WTC11 (cell line): ENCODE measurements around the gene ARHGEF10L. TPM values are rescaled to one million over a fixed set of nuclear protein-coding genes. Genes with fewer than 3 reads are reported as not detected.

Experiments
- ATAC-seq: fragments of 200-7000 bp; cut with Tn5 transposase; 2 replicates; pipeline ENCODE4 v1.10.0; 2021; ENCODE audit warnings: mild to moderate bottlenecking, moderate library complexity
- CTCF ChIA-PET: fragments of 300-600 bp; sonication (Branson Sonifier 250); formaldehyde crosslinking; loops from one replicate; lab custom pipeline; 2021; ENCODE audit warnings: antibody characterized with exemption; lab: Charles Lee
- POLR2A ChIA-PET: fragments of 350-600 bp; sonication (Branson Sonifier 250); formaldehyde crosslinking; loops from one replicate; lab custom pipeline; 2021; ENCODE audit warnings: antibody characterized with exemption; lab: Charles Lee
- DNase-seq: peaks from one replicate; pipeline ENCODE4 v3.0.0; 2021; ENCODE audit warnings: low spot score
- H3K27ac Mint-ChIP-seq: 2 replicates; pipeline ENCODE4 v1.8.0; 2021; ENCODE audit warnings: mixed read lengths
- H3K27me3 Mint-ChIP-seq: 2 replicates; pipeline ENCODE4 v1.8.0; 2021; ENCODE audit warnings: low read depth, mild to moderate bottlenecking, moderate library complexity, mixed read lengths
- H3K36me3 Mint-ChIP-seq: 2 replicates; pipeline ENCODE4 v1.8.0; 2021; ENCODE audit warnings: mixed read lengths
- H3K4me1 Mint-ChIP-seq: 2 replicates; pipeline ENCODE4 v1.8.0; 2022; ENCODE audit warnings: mixed read lengths
- H3K4me3 Mint-ChIP-seq: 2 replicates; pipeline ENCODE4 v1.8.0; 2021; ENCODE audit warnings: mild to moderate bottlenecking, moderate library complexity, mixed read lengths
- H3K9me3 Mint-ChIP-seq: 2 replicates; pipeline ENCODE4 v1.8.0; 2021; ENCODE audit warnings: mixed read lengths
- CBFB ChIP-seq: sonication (generic); formaldehyde crosslinking; IDR thresholded peaks from 2 replicates; pipeline ENCODE4 v1.8.1; 2022; ENCODE audit warnings: mild to moderate bottlenecking, low read depth, missing genetic modification reagents
- CREM ChIP-seq: sonication (generic); formaldehyde crosslinking; IDR thresholded peaks from 2 replicates; pipeline ENCODE4 v1.8.1; 2022; ENCODE audit warnings: mild to moderate bottlenecking, missing genetic modification reagents, moderate library complexity
- EMX1 ChIP-seq: fragments of 250-450 bp; sonication (Bioruptor Pico); IDR thresholded peaks from 2 replicates; pipeline ENCODE4 v1.8.0; 2021; ENCODE audit warnings: mild to moderate bottlenecking
- ESRRA ChIP-seq: sonication (generic); formaldehyde crosslinking; IDR thresholded peaks from 2 replicates; pipeline ENCODE4 v1.8.1; 2022; ENCODE audit warnings: mild to moderate bottlenecking, missing genetic modification reagents, borderline replicate concordance
- HMGA2 ChIP-seq: fragments of 250-450 bp; sonication (Bioruptor Pico); IDR thresholded peaks from 2 replicates; pipeline ENCODE4 v1.4.0; 2021; ENCODE audit warnings: mild to moderate bottlenecking, moderate library complexity
- JAZF1 ChIP-seq: fragments of 250-450 bp; sonication (Bioruptor Pico); IDR thresholded peaks from 2 replicates; pipeline ENCODE4 v1.9.0; 2021; ENCODE audit warnings: moderate library complexity, mild to moderate bottlenecking, inconsistent platforms
- NFE2L1 ChIP-seq: sonication (generic); formaldehyde crosslinking; IDR thresholded peaks from 2 replicates; pipeline ENCODE4 v1.8.1; 2023; ENCODE audit warnings: missing genetic modification reagents
- NFYB ChIP-seq: sonication (generic); formaldehyde crosslinking; conservative IDR thresholded peaks from 2 replicates; pipeline ENCODE4 v1.8.0; 2022; ENCODE audit warnings: low read depth, missing genetic modification reagents
- NR2C2 ChIP-seq: sonication (generic); formaldehyde crosslinking; IDR thresholded peaks from 2 replicates; pipeline ENCODE4 v1.8.0; 2022; ENCODE audit warnings: mild to moderate bottlenecking, missing genetic modification reagents
- PRRX2 ChIP-seq: fragments of 250-450 bp; sonication (Bioruptor Pico); IDR thresholded peaks from 2 replicates; pipeline ENCODE4 v1.8.0; 2021; ENCODE audit warnings: mild to moderate bottlenecking
- RORB ChIP-seq: fragments of 250-450 bp; sonication (Bioruptor Pico); IDR thresholded peaks from 2 replicates; pipeline ENCODE4 v1.9.0; 2021; ENCODE audit warnings: mild to moderate bottlenecking
- SMAD3 ChIP-seq: sonication (generic); formaldehyde crosslinking; IDR thresholded peaks from 2 replicates; pipeline ENCODE4 v1.8.0; 2022; ENCODE audit warnings: missing genetic modification reagents, mild to moderate bottlenecking, borderline replicate concordance
- TEAD4 ChIP-seq: sonication (generic); formaldehyde crosslinking; IDR thresholded peaks from 2 replicates; pipeline ENCODE4 v1.8.0; 2022; ENCODE audit warnings: mild to moderate bottlenecking, missing genetic modification reagents
- ZNF121 ChIP-seq: sonication (generic); formaldehyde crosslinking; IDR thresholded peaks from 2 replicates; pipeline ENCODE4 v1.8.0; 2023; ENCODE audit warnings: missing genetic modification reagents
- ZNF138 ChIP-seq: sonication (generic); formaldehyde crosslinking; conservative IDR thresholded peaks from 2 replicates; pipeline ENCODE4 v1.8.1; 2022; ENCODE audit warnings: mild to moderate bottlenecking, moderate library complexity, missing genetic modification reagents
- ZNF219 ChIP-seq: sonication (generic); formaldehyde crosslinking; IDR thresholded peaks from 2 replicates; pipeline ENCODE4 v1.8.0; 2023; ENCODE audit warnings: missing genetic modification reagents, mild to moderate bottlenecking, borderline replicate concordance
- ZNF416 ChIP-seq: fragments of 250-450 bp; sonication (Bioruptor Pico); IDR thresholded peaks from 2 replicates; pipeline ENCODE4 v1.9.0; 2021; ENCODE audit warnings: mild to moderate bottlenecking, inconsistent platforms
- ZNF671 ChIP-seq: fragments of 250-450 bp; sonication (Bioruptor Pico); IDR thresholded peaks from 2 replicates; pipeline ENCODE4 v1.8.0; 2021; ENCODE audit warnings: mild to moderate bottlenecking
- total RNA-seq: library from RNA; stranded (reverse); gene quantifications from 3 replicates; pipeline ENCODE4 v1.2.3, GENCODE V29; 2021
- TF ChIP-seq, protein P1 (sequence below): sonication (generic); formaldehyde crosslinking; IDR thresholded peaks from 2 replicates; pipeline ENCODE4 v1.8.0; 2022; ENCODE audit warnings: mild to moderate bottlenecking, missing genetic modification reagents
- TF ChIP-seq, protein P2 (sequence below): sonication (generic); formaldehyde crosslinking; IDR thresholded peaks from 2 replicates; pipeline ENCODE4 v1.8.0; 2023; ENCODE audit warnings: missing genetic modification reagents
- TF ChIP-seq, protein P3 (sequence below): sonication (generic); formaldehyde crosslinking; IDR thresholded peaks from 2 replicates; pipeline ENCODE4 v1.8.1; 2023; ENCODE audit warnings: mild to moderate bottlenecking, missing genetic modification reagents
- TF ChIP-seq, protein P4 (sequence below): sonication (generic); formaldehyde crosslinking; IDR thresholded peaks from 2 replicates; pipeline ENCODE4 v1.8.1; 2022; ENCODE audit warnings: low read depth, mild to moderate bottlenecking, moderate library complexity, missing genetic modification reagents, borderline replicate concordance

Gene ARHGEF10L
- total RNA-seq, 1 experiment from 2014 or later: 34.4 TPM

DNA sequence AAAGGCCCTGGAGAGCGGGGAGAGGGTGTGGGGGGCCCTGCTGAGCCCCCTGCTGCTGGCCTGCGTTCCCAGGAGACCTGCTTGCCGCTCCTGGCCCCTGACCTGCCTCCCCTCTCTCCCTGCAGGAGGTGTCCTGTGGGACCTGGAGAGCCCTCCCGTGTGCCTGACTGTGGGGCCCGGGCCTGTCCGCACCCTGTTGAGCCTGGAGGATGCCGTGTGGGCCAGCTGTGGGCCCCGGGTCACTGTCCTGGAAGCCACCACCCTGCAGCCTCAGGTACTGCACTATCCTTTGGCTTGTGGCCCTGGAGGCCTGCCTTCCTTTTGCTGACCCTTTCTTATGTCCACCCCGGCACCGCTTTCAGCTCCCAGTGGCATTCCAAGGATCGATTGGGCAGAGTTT is 124.8 kb downstream of the ARHGEF10L start (continued):
- TF ChIP-seq, protein P1, sequence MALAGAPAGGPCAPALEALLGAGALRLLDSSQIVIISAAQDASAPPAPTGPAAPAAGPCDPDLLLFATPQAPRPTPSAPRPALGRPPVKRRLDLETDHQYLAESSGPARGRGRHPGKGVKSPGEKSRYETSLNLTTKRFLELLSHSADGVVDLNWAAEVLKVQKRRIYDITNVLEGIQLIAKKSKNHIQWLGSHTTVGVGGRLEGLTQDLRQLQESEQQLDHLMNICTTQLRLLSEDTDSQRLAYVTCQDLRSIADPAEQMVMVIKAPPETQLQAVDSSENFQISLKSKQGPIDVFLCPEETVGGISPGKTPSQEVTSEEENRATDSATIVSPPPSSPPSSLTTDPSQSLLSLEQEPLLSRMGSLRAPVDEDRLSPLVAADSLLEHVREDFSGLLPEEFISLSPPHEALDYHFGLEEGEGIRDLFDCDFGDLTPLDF (CRISPR knock-in tag): no peak
- TF ChIP-seq RORB: no peak
- no peak for TF ChIP-seq PRRX2 (CRISPR knock-in tag)
- TF ChIP-seq ZNF138 (CRISPR knock-in tag): no peak
- TF ChIP-seq, protein P2, sequence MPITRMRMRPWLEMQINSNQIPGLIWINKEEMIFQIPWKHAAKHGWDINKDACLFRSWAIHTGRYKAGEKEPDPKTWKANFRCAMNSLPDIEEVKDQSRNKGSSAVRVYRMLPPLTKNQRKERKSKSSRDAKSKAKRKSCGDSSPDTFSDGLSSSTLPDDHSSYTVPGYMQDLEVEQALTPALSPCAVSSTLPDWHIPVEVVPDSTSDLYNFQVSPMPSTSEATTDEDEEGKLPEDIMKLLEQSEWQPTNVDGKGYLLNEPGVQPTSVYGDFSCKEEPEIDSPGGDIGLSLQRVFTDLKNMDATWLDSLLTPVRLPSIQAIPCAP (CRISPR knock-in tag): no peak
- no peak for TF ChIP-seq CBFB (CRISPR knock-in tag)

DNA sequence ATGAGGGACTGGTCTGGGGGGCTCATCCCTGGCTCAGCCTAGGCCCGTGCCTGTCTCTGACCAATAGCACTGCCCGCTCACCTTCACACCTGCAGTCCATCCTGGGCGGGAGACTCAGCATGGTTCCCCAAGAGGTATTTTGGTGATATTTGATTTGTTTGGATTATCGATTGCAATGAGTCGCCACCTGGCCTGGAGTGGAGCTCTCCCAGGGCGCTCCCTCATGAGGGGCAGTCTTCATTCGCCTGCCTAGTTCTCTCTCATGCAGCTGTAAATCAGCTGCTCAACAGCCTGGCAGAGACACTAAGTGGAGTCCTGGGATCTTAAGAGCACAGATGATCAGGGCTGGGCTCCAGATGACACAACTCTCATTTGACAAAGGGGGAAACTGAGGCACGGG is 125.6 kb downstream of the ARHGEF10L start:
- ATAC-seq (no peak), DNase-seq (no peak)
- Mint-ChIP-seq H3K27me3 (no peaks in the 10 kb centered on the region), H3K36me3 (peaks cover 32% of the 10 kb centered on the region), H3K4me1 (peaks cover 11% of the 10 kb centered on the region), H3K27ac (no peak overlapping the region), H3K9me3 (peaks cover 8% of the 10 kb centered on the region; the same call in 1 of the 2 replicates), H3K4me3 (no peak overlapping the region)
- TF ChIP-seq JAZF1 (CRISPR knock-in tag) (no peak), ZNF671 (CRISPR knock-in tag) (no peak), SMAD3 (CRISPR knock-in tag) (no peak), ESRRA (CRISPR knock-in tag) (no peak), HMGA2 (CRISPR knock-in tag) (no peak), EMX1 (CRISPR knock-in tag) (no peak), NFYB (CRISPR knock-in tag) (no peak), RORB (no peak), ZNF219 (CRISPR knock-in tag) (no peak), TEAD4 (CRISPR knock-in tag) (no peak)
- TF ChIP-seq, protein P3, sequence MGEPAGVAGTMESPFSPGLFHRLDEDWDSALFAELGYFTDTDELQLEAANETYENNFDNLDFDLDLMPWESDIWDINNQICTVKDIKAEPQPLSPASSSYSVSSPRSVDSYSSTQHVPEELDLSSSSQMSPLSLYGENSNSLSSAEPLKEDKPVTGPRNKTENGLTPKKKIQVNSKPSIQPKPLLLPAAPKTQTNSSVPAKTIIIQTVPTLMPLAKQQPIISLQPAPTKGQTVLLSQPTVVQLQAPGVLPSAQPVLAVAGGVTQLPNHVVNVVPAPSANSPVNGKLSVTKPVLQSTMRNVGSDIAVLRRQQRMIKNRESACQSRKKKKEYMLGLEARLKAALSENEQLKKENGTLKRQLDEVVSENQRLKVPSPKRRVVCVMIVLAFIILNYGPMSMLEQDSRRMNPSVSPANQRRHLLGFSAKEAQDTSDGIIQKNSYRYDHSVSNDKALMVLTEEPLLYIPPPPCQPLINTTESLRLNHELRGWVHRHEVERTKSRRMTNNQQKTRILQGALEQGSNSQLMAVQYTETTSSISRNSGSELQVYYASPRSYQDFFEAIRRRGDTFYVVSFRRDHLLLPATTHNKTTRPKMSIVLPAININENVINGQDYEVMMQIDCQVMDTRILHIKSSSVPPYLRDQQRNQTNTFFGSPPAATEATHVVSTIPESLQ (CRISPR knock-in tag): no peak
- TF ChIP-seq, protein P4, sequence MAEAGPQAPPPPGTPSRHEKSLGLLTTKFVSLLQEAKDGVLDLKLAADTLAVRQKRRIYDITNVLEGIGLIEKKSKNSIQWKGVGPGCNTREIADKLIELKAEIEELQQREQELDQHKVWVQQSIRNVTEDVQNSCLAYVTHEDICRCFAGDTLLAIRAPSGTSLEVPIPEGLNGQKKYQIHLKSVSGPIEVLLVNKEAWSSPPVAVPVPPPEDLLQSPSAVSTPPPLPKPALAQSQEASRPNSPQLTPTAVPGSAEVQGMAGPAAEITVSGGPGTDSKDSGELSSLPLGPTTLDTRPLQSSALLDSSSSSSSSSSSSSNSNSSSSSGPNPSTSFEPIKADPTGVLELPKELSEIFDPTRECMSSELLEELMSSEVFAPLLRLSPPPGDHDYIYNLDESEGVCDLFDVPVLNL (CRISPR knock-in tag): no peak
- ChIA-PET CTCF (interaction anchor here (0.8 to 6.0 kb wide), 3 partner anchors 32 to 170 kb away, joined by 3 to 79 read pairs (median 3); no protein-coding TSS in a partner anchor), POLR2A (no interaction called here)

DNA sequence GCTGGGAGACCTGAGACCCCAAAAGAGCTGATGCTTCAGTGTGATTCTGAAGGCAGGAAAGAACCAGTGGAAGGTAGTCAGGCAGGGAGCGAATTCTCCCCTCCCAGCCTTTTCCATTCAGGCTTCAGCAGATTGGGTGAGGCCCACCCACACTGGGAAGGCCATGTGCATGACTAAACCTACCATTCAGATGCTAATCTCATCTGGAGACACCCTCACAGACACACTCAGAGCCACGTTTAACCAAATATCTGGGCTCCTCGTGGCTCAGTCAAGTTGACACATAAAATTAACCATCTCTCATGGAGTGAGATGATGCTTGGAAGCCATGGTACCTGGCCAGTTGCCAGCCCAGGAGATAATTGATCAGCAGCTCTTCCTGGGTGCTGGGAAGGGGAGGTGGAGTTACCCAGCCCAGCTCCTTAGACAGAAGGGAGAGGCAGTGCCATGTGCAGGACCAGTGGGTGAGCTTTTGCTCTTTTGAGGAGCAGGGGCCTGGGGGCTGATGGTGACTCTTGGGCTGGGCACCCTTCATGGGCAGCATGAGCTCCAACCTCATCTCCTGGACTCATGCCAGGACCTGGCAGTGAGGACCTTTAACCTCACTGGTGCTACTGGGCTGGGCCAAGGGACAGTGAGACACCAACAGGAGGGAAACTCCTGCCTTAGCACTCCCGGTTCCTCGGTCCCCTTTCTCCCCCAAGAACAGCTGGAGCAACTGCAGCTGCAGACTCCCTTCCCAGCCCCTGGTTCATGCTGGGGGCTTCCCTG is 126.6 kb downstream of the ARHGEF10L start:
- Mint-ChIP-seq H3K27ac (no peak overlapping the region), H3K36me3 (peaks cover 32% of the 10 kb centered on the region), H3K4me3 (no peak overlapping the region), H3K9me3 (peaks cover 8% of the 10 kb centered on the region; the same call in 1 of the 2 replicates), H3K4me1 (peaks cover 15% of the 10 kb centered on the region), H3K27me3 (no peaks in the 10 kb centered on the region)
- no peak for TF ChIP-seq NFE2L1
- peak; percentile 97 for TF ChIP-seq ZNF416 (CRISPR knock-in tag)
- TF ChIP-seq, protein P1 (CRISPR knock-in tag): no peak
- TF ChIP-seq CREM (CRISPR knock-in tag): no peak
- TF ChIP-seq NR2C2 (CRISPR knock-in tag): no peak
- peak; percentile 76; the same call in 1 of the 2 replicates for TF ChIP-seq ZNF121 (CRISPR knock-in tag)
- CTCF ChIA-PET: interaction anchor here (0.8 to 1.2 kb wide), 4 partner anchors 12 to 171 kb away, joined by 3 to 4 read pairs (median 4); no protein-coding TSS in a partner anchor
- DNase-seq: no peak
- POLR2A ChIA-PET: no interaction called here
- ATAC-seq: no peak
